Activated T-helper 1 cell treated with anti-CD3 and anti-CD28 coated beads, Interleukin-2, amount 50 U/mL, for 16 hours (primary cell): ENCODE data around the gene CEP63.

ENCODE experiments used
- DNase-seq, 2 donors: peaks; one replicate each; pipeline ENCODE4 v3.0.0-alpha.2; 2020; ENCODE audit warnings: low read depth in 1 of 2, low spot score in 1 of 2

CEP63 gene

GRCh38 chr3:134468519-134468918 lies 17.3 kb upstream of the CEP63 start:
- DNase-seq = no peak

GRCh38 chr3:134471521-134472193 lies 14.2 kb upstream of the CEP63 start:
- no peak for DNase-seq

GRCh38 chr3:134472831-134473230 lies 13.0 kb upstream of the CEP63 start:
- no peak for DNase-seq

GRCh38 chr3:134473868-134474546 lies 11.8 kb upstream of the CEP63 start:
- peak; percentile 47 to 54 for DNase-seq

DNA sequence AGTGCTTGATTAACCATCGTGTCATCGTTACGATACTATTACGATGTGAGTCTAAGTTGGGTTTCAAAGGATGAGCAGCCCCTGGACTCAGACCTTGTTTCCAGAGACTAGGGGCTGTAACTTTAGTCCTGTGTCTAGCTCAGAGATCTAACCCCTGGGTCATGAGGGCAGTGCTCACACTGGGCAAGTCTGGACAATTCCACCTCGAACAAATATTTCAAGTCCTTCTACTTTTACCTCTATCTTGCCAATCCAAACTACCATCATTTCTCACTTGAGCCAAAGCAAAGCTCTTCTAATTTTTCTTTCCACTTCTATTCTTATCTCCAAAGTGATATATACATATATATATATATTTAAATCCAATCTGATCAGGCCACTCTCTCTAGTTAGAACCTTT lies 10.9 kb upstream of the CEP63 start:
- no peak for DNase-seq

DNA sequence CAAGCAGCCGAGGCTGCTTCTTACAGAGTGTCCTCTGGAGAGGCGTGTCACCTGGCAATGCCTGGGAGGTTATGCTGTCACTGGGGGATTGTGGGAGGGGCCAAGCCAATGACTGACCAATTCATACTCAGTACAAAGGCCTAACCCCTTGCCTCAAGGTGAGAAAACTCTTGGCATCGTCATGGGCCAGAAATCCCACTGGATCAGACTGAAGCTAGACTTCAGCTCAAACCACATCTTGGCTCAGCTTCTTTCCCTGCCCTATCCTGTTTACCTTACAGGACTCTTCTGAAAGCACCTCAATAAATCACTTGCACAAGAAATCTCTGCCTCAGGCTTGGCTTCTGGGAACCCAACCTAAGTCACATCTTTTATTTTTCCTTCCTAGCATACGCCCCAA lies 9.6 kb upstream of the CEP63 start:
- DNase-seq = no peak

DNA sequence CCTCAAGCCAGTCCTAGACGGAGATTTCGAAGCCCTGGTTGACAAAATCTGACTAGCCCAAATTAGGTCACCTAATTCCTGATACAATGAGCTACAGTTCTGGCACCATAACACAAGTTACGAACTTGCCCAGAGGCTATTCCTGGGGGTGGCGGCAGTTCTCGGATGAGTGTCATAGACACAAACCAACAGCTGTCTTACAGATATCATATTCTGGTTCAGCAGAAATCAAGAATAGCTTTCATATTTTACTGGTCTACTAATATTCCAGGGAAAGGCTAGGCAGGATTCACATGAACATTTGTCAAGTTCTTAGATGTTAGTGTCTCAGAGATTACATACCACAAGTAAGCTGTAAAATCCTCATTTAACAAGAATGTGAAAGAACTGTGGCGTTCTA lies 8.9 kb upstream of the CEP63 start:
- DNase-seq = no peak

DNA sequence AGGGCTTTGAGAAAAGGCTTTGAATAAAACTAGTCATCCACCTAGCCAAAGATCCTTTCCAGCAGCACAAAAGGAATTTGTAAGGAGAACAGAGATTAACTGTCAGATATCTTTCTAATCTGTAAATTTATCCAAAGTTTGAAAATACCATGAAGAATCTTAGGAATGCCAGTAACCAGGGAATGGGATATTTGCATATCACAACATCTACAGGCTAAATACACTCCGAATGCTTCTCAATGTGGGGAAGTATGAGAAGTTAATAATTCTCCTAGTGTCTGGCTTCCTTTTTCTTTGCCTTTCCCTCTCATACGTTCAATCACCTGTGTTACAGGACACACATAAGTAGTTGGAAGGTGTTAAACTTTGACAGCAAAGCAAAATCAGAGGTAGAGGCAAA lies 7.9 kb upstream of the CEP63 start:
- DNase-seq = no peak

- DNase-seq = no peak
Measured at GRCh38 chr3:134480546-134480945, 5.3 kb upstream of the CEP63 start.

DNA sequence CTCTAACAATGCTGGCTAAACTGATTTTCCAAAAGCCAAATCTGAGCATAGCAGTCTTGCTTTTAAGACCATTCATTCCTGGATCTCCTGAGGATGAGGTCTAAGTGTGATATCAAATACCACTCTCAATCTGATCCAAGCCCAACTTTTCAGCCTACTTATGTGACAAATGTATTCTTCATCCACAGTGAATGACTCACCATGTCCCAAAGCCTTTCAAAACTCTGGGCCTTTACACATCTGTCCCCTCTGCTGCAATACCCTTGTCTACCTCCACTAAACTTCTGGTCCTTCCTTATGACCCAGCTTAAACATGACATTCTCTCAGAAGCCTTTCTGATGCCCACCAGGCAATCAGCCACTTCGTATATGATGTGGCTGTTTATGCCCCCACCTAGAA lies 4.7 kb upstream of the CEP63 start:
- no peak for DNase-seq

GRCh38 chr3:134482622-134483021 lies 3.2 kb upstream of the CEP63 start:
- DNase-seq = no peak

DNA sequence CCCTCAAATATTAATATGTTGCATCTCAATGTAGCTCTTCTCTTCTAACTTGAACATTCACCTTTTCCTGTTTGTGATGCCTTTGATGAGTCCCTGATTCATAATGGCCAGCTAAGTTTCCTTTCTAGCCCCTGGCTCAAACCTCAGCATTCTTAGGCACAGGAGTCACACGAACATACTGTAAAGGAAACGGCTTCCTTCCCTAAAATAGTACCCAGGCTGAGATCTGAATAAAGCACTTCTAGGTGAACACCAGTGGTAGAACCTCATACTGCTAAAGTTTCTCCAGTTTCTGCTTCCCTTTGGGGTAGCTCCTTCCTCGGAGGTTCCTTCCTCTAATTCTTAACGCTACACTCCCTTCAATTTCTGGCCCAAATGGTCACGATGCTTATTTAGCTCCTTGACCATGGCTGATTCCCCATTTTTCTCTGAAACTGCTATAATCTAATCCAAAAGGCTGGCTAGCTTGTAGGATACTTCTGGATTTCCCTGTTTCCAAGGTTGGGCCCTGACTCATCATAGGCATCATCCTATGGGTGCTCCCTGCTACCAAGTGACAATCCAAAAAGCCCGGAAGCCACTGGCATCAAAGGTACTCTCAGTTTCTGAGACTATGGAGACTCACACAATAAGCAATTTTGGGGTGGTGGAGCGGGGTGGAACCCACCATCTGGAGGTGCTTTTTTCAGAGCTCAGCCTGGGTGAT lies 2.5 kb upstream of the CEP63 start:
- no peak for DNase-seq

DNA sequence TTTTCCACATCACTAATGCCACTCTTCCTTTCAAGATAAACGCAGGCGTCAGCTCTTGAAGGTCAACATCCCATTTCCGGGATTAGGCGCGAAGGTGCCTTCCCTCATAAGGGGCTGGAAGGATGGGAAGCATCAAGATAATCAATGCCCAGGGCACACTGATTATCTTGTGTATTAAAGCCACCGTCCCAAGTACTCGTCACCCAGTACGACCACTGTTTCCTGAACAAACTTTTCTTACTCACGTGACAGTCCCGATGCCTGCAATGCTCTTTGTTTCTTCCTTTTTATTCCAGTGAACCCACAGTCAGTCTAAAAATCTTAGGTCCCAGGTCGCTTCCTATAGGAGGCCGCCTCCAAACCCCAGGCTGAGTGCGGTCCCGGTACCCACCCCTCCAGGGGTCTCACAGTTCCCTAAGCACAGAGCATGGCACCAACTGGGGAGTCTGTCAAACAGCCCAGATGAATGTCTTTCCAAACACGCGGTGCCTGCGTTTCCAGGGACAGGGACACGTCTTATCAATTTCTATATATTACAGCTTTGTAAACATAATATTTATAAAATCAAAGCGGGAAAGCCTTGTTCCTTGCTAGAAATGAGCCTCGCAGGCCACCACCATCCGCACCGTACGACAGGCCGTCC lies 661 bp upstream of the CEP63 start:
- no peak for DNase-seq

- no peak for DNase-seq
Measured at GRCh38 chr3:134486577-134487041, 752 bp downstream of the CEP63 start.

DNA sequence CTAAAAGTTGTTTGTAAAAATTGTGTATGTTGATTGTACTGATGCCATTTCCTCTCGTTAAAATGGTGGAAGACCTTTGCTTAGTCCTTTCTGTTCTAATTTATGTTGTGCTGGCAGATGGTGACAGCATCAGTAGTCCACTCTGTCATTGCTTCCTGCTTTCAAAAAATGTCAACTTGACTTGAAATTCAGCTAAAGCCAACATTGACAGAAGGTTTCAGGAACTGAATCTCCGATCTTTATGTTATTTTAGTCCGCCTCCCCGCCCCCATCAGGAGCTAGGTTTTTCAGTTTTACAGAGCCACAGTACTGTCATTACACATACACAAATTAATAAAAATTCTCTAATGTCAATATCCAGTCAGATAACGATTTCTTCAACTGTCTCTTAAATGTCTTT lies 1.5 kb downstream of the CEP63 start:
- no peak for DNase-seq

DNA sequence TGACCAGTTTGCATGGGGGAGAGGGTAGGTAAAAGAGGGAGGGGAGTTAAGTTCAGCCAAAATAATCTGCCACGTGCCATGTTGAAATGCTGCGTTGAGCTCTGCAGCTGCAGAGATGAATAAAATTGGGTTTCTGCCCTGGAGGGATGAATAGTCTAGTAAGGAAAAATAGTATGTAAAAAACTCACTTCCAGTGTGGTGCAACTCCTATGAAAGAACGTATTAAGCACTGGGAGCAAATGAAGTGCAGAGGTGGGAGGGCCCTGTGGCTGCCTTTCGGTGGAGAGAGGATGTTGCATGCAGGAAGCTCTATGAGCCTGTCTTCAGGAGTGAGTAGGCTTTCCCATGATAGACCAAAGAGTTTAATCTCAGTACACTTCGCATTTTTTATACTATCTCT lies 8.6 kb downstream of the CEP63 start:
- DNase-seq = no peak

DNA sequence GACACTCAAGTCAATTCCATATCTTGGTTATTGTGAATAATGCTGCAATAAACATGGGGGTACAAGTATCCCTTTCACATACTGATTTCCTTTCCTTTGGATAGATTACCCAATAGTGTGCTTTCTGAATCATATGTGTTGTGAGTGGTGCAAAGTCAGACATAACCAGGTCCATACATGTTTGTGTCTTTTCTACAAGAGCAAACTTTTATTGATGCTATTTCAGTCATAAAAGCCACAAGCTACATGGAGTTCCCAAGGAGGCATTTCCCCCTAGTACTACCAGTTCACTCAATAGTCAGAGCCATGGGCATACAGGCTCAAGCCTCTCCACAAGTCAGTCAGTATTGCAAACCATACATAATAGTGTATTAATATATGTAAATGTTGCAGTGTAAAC lies 10.1 kb downstream of the CEP63 start:
- no peak for DNase-seq

DNA sequence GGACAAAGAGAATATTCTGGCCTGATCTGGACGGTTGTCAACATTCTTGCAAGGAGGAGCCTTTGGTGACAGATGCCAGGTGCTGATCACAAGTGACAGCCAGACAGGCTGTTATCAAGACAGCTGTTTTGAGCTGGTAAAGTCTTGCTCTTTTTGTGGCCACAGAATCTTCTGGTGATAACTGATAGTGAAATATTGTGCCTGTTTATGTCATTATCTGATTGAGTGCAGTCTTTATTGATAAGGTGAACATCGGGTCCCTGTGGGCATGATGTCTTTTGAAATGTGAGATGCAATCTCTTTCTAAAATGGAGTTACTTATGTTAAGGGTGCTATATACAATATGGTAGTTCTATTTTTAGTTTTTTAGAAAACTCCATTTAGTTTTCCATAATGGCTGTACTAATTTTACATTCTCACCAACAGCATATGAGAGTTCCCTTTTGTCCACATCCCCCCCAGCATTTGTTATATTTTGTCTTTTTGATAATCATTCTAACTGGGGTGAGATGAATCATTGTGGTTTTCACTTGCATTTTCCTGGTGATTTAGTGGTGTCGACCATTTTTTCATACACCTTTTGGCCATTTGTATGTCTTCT lies 10.7 kb downstream of the CEP63 start:
- DNase-seq = no peak

DNA sequence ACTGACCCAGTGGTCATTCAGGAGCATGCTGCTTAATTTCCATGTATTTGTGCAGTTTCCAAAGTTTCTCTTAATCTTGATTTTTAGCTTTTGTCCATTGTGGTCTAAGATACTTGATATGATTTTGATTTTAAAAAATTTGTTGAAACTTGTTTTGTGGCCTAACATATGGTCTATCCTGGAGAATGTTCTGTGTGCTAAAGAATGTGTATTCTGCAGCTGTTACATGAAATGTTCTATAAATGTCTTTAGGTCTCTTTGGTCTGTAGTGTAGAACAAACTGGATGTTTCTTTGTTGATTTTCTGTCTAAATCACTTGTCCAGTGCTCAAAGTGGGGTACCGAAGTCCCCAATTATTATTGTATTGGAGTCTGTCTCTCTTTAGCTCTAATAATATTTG lies 17.4 kb downstream of the CEP63 start:
- no peak for DNase-seq

DNA sequence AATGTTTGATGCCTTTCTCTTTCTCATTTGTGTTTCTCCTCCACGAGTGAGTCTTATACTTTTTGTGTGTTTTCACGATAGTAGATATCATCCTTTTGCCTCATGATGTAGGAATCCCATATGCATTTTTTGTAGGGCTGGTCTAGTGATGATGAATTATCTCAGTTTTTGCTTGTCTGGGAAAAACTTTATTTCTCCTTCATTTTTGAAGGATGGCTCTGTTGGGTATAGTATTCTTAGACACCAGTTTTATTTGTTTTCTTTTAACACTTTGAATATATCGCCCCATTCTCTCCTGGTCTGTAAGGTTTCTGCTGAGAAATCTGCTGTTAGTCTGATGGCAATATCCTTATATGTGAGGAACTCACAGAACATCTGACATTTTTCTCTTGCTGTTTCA lies 18.3 kb downstream of the CEP63 start:
- no peak for DNase-seq

DNA sequence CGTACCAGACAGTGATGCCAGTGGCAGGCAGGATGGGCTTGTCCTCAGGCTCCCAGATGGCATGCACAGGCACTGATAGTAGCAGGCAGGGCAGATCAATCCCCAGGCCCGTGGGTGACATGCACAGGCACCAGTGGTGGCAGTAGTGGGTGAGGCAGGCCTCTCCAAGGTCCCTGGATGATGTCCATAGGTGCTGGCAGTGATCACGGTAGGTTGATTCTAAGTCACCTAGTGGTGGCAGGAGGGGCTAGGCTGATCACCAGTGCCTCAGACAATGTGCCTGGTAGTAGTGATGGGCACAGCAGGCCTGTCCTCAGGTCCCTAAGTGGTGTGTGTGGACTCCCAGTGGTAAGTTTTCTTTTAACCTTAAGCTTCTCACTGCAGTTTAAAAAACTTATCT lies 19.6 kb downstream of the CEP63 start:
- no peak for DNase-seq

DNA sequence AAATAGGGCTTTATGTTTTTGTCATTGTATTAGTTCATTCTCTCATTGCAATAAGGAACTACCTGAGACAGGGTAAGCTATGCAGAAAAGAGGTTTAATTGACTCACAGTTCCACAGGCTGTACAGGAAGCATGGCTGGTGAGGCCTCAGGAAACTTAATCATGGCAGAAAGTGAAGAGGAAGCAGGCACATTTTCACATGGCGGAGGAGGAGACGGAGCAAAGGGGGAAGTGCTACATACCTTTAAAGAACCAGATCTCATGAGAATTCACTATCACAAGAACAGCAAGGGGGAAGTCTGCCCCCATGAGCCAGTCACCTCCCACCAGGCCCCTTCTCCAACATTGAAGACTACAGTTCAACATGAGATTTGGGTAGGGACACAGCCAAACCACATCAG lies 25.6 kb downstream of the CEP63 start:
- no peak for DNase-seq
